Stomach (tissue), 9 donors: Measurements from ENCODE around the gene CTNNA1. TPM values are rescaled to one million over a fixed set of nuclear protein-coding genes. Genes with fewer than 3 reads are reported as not detected.

Experiments
- DNase-seq, 2 donors: peaks; one replicate each; pipeline versions ENCODE4 v3.0.0 to v3.0.0-alpha.2; 2013 to 2019
- H3K27ac ChIP-seq, 5 donors: fragments of 200-600 bp in 4 of 5; sonication (generic) in 4 of 5; one replicate each; pipeline ENCODE4 v1.5.1; 2013 to 2019; ENCODE audit warnings: mild to moderate bottlenecking in 1 of 5, moderate library complexity in 1 of 5
- H3K27me3 ChIP-seq, 3 donors: fragments of 200-600 bp; sonication (generic); one replicate each; pipeline ENCODE4 v1.5.1; 2017 to 2019; ENCODE audit warnings: mixed run types in 1 of 3
- H3K36me3 ChIP-seq, 4 donors: fragments of 200-600 bp; sonication (generic); 1 replicate in 3 of 4; 2 replicates in 1 of 4; pipeline ENCODE4 v1.5.1; 2016 to 2019
- H3K4me1 ChIP-seq, 4 donors: fragments of 200-600 bp; sonication (generic); one replicate each; pipeline ENCODE4 v1.5.1; 2016 to 2019
- H3K4me3 ChIP-seq, 4 donors: fragments of 200-600 bp; sonication (generic) in 3 of 4; one replicate each; pipeline ENCODE4 v1.5.1; 2016 to 2019; ENCODE audit warnings: mild to moderate bottlenecking in 1 of 4
- H3K9me3 ChIP-seq, 4 donors: fragments of 200-600 bp; sonication (generic); one replicate each; pipeline ENCODE4 v1.5.1; 2016 to 2019
- CTCF ChIP-seq, 7 experiments: fragments of 450-650 bp in 4 of 7; fragments of 200-600 bp in 3 of 7; sonication (generic) in 3 of 7; IDR thresholded peaks; one replicate each; pipeline ENCODE4 v1.5.1; 2016 to 2019; ENCODE audit warnings: antibody characterized with exemption in 7 of 7, control low read depth in 2 of 7, mild to moderate bottlenecking in 1 of 7
- EP300 ChIP-seq: sonication (generic); formaldehyde crosslinking; IDR thresholded peaks from one replicate; pipeline ENCODE4 v1.6.1; 2017; ENCODE audit warnings: antibody characterized with exemption
- POLR2A ChIP-seq, 4 donors: fragments of 450-650 bp; IDR thresholded peaks; one replicate each; pipeline ENCODE4 v1.6.1; 2016; ENCODE audit warnings: antibody characterized with exemption in 4 of 4, control low read depth in 2 of 4, mild to moderate bottlenecking in 1 of 4, moderate library complexity in 1 of 4
- POLR2AphosphoS5 ChIP-seq, 3 donors: sonication (generic); formaldehyde crosslinking; IDR thresholded peaks; one replicate each; pipeline ENCODE4 v1.6.1; 2016; ENCODE audit warnings: antibody characterized with exemption in 3 of 3
- WGBS, 5 donors: extraction: QIAGEN DNeasy Blood & Tissue Kit in 3 of 5; methylation state at CpG; one replicate each; pipeline versions ENCODE4 v1.1.5 to v1.1.7; 2013 to 2018; 5-methylcytosine and 5-hydroxymethylcytosine counted together
- intact Hi-C: fragments of 100-400 bp; cut with DNase I; formaldehyde crosslinking; loops from one replicate; pipeline ENCODE4 v1.15.1; 2023; ENCODE audit warnings: low total_unique reads
- polyA plus RNA-seq, 3 donors: library from polyadenylated mRNA; stranded (reverse); fragments of 200-250 nt; gene quantifications; one replicate each; pipeline ENCODE4 v1.2.3, GENCODE V29; 2013
- total RNA-seq, 5 donors: library from RNA; depleted of rRNA; stranded (reverse); fragments of >200 nt; gene quantifications; one replicate each; pipeline versions ENCODE4 v1.1.0 to v1.2.3, GENCODE V29; 2014 to 2016
- donor health status: healthy with polysubstance abuse.
- donor health status: Bipolar disorder and iron deficiency.
- donor health status: healthy.

The CTNNA1 gene
- total and polyA plus RNA-seq, 8 donors: 88.7 to 531 (median 214) TPM

- no peak overlapping the region for H3K27ac ChIP-seq
- H3K27me3 ChIP-seq: no peaks in the 10 kb centered on the region
- H3K9me3 ChIP-seq: no peaks in the 10 kb centered on the region
- TF ChIP-seq EP300 (no peak), POLR2AphosphoS5 (IDR thresholded peaks at IDR 0.05) (no peak), POLR2A (IDR thresholded peaks at IDR 0.05) (no peak), CTCF (IDR thresholded peaks at IDR 0.05) (no peak)
- DNase-seq: peak in 1 of 2 donors; percentile 19
- H3K36me3 ChIP-seq: peaks cover 5 to 36% (median 32%) of the 10 kb centered on the region in 4 donors
- H3K4me1 ChIP-seq: peaks cover 0 to 16% (median 2%) of the 10 kb centered on the region in 4 donors
- H3K4me3 ChIP-seq: no peak overlapping the region
- intact Hi-C loops: no loop called here
- 80 to 91% (median 87%) methylated on average over 16 to 23 of the region's 23 CpGs for WGBS, 5 donors
Measured at GRCh38 chr5:138944527-138945322, 191.5 kb downstream of the CTNNA1 start.

- Histone ChIP-seq H3K4me1 (peaks cover 4 to 25% (median 10%) of the 10 kb centered on the region in 4 donors), H3K4me3 (no peak overlapping the region), H3K36me3 (peaks cover 5 to 37% (median 33%) of the 10 kb centered on the region in 4 donors), H3K27ac (no peak overlapping the region), H3K27me3 (no peaks in the 10 kb centered on the region), H3K9me3 (no peaks in the 10 kb centered on the region)
- DNase-seq: no peak
- WGBS, 5 donors: 84 to 92% (median 88%) methylated on average over 21 to 23 of the region's 23 CpGs
- intact Hi-C loops: no loop called here
- TF ChIP-seq CTCF (IDR thresholded peaks at IDR 0.05) (no peak), EP300 (no peak), POLR2A (IDR thresholded peaks at IDR 0.05) (no peak), POLR2AphosphoS5 (IDR thresholded peaks at IDR 0.05) (no peak)
Measured at GRCh38 chr5:138945421-138946240, 192.4 kb downstream of the CTNNA1 start.

DNA sequence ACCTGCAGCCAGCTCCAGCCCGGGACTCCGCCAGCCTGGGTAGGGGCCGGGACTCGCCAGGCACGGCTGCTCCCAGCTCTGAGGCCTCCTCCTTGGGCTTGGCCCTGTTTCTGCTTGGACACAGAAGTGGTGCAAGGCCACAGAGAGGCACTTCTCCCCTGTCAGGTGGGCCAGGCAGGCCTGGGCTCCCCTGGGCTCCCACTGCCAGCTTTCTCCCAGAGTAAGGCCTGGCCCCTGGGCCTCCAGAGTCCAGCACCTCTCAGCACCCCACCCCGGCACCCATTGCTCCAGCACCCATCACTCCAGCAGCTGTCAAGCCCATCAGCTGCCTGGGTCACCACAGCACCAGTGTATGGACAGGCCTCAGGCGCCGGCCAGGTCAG is 193.0 kb downstream of the CTNNA1 start:
- Histone ChIP-seq H3K27ac (no peak overlapping the region), H3K36me3 (peaks cover 5 to 43% (median 38%) of the 10 kb centered on the region in 4 donors), H3K9me3 (no peaks in the 10 kb centered on the region), H3K27me3 (no peaks in the 10 kb centered on the region), H3K4me3 (no peak overlapping the region), H3K4me1 (peaks cover 4 to 28% (median 10%) of the 10 kb centered on the region in 4 donors)
- intact Hi-C loops: no loop called here
- TF ChIP-seq POLR2AphosphoS5 (IDR thresholded peaks at IDR 0.05): no peak
- TF ChIP-seq CTCF (IDR thresholded peaks at IDR 0.05): no peak
- TF ChIP-seq POLR2A (IDR thresholded peaks at IDR 0.05): no peak
- TF ChIP-seq EP300: no peak
- WGBS, 5 donors: 74 to 87% (median 83%) methylated on average over 3 to 8 of the region's 8 CpGs
- DNase-seq: peak in 1 of 2 donors; percentile 73

DNA sequence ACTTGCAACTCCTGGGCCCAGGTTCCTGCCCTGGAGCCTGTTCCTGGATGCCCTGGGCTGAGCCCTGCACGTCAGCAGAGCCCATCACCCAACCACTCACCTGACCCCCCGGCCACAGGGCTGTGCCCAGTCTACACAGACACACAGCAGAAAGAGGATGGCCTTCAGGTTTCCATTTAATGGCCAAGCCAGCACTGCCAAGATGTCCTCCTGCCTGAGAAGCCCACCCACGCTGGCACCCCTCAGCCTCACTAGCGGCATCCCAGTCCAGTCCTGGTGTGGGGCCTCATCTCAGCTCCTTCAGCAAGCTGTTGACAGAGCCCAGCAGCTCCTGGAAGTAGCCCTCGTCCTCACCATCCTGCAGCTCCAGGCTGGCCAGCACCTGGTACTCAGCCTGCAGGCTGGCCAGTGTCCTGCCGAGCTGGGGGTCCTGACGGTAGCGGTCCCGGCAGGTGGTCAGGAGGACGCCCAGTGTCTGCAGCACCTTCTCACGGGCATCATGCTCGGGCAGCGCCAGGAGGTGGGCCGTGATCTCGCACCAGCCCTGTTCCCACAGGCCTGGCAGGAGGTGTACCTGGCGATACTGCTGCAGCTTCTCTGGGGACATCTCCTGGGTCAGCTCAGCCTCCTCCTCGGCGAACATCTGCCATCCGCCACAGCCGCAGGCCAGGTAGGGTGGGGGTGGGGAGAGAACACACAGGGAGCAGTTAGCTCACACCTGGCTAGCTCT is 193.8 kb downstream of the CTNNA1 start:
- DNase-seq: peak in 1 of 2 donors; percentile 17
- intact Hi-C loops: no loop called here
- WGBS, 5 donors: 89 to 97% (median 94%) methylated on average over 10 to 20 of the region's 20 CpGs
- peaks cover 4 to 35% (median 17%) of the 10 kb centered on the region in 4 donors for H3K4me1 ChIP-seq
- H3K4me3 ChIP-seq: no peak overlapping the region
- H3K27ac ChIP-seq: no peak overlapping the region
- TF ChIP-seq POLR2AphosphoS5 (IDR thresholded peaks at IDR 0.05) (no peak), EP300 (no peak), CTCF (IDR thresholded peaks at IDR 0.05) (no peak), POLR2A (IDR thresholded peaks at IDR 0.05) (no peak)
- no peaks in the 10 kb centered on the region for H3K27me3 ChIP-seq
- no peaks in the 10 kb centered on the region for H3K9me3 ChIP-seq
- peaks cover 5 to 50% (median 36%) of the 10 kb centered on the region in 4 donors for H3K36me3 ChIP-seq
